ENCODE data around the gene GORASP2. TPM values are rescaled to one million over a fixed set of nuclear protein-coding genes. Genes with fewer than 3 reads are reported as not detected.
A peak's percentile ranks its signal among the peaks of the same experiment; 100 is the strongest.

The GORASP2 gene
- total and polyA plus RNA-seq, 2 experiments from 2014 or later: 44.5 to 45.2 TPM

DNA sequence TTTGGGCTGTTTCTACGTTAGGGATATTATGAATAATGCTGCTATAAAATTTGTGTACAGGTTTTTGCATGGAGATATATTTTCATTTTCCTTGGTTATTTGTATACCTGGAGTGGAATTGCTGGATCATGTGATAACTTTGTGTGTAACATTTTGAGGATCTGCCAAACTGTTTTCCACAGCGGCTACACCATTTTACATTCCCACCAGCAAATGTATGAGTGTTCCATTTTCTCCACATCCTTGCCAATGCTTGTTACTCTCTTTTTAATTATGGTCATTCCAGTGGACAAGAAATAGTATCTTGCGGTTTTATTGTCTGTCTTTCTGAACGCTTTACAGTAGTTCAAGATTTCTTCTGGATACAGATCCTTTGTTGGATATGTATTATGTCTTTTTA is 13.6 kb downstream of the GORASP2 start:
- peaks cover 4% of the 10 kb centered on the region for H3K27me3 Mint-ChIP-seq (ENCODE audit: insufficient read depth, low read depth, poor library complexity)
- no peak for TF ChIP-seq ETS1 (IDR thresholded peaks at IDR 0.05)
- TF ChIP-seq JUNB (IDR thresholded peaks at IDR 0.05; ENCODE audit: unreplicated experiment): no peak
- TF ChIP-seq, protein P1, sequence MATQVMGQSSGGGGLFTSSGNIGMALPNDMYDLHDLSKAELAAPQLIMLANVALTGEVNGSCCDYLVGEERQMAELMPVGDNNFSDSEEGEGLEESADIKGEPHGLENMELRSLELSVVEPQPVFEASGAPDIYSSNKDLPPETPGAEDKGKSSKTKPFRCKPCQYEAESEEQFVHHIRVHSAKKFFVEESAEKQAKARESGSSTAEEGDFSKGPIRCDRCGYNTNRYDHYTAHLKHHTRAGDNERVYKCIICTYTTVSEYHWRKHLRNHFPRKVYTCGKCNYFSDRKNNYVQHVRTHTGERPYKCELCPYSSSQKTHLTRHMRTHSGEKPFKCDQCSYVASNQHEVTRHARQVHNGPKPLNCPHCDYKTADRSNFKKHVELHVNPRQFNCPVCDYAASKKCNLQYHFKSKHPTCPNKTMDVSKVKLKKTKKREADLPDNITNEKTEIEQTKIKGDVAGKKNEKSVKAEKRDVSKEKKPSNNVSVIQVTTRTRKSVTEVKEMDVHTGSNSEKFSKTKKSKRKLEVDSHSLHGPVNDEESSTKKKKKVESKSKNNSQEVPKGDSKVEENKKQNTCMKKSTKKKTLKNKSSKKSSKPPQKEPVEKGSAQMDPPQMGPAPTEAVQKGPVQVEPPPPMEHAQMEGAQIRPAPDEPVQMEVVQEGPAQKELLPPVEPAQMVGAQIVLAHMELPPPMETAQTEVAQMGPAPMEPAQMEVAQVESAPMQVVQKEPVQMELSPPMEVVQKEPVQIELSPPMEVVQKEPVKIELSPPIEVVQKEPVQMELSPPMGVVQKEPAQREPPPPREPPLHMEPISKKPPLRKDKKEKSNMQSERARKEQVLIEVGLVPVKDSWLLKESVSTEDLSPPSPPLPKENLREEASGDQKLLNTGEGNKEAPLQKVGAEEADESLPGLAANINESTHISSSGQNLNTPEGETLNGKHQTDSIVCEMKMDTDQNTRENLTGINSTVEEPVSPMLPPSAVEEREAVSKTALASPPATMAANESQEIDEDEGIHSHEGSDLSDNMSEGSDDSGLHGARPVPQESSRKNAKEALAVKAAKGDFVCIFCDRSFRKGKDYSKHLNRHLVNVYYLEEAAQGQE (IDR thresholded peaks at IDR 0.05; ENCODE audit: unreplicated experiment): no peak
- TF ChIP-seq CREB1 (CRISPR knock-in tag; IDR thresholded peaks at IDR 0.05; ENCODE audit: low read depth): no peak
- Histone ChIP-seq H4K20me1 (replicated peaks; ENCODE audit: insufficient read depth) (peaks cover 47% of the 10 kb centered on the region), H2AFZ (no peak overlapping the region), H3K36me3 (ENCODE audit: insufficient read depth) (no peaks in the 10 kb centered on the region), H3K79me2 (replicated peaks; ENCODE audit: insufficient read depth) (peaks cover 100% of the 10 kb centered on the region), H3K4me3 (no peak overlapping the region), H3K27ac (ENCODE audit: low read depth) (no peak overlapping the region), H3K9me2 (ENCODE audit: insufficient read depth) (no peaks in the 10 kb centered on the region), H3K4me2 (no peak overlapping the region), H3K4me1 (ENCODE audit: insufficient read depth) (0 out of 2 replicates have a peak, but pooled peaks cover 5% of the 10 kb centered on the region), H3K27me3 (ENCODE audit: insufficient read depth) (no peaks in the 10 kb centered on the region), H3F3A (replicated peaks; ENCODE audit: low read depth) (no peaks in the 10 kb centered on the region)
- peaks cover 13% of the 10 kb centered on the region; the same call in 2 of the 3 replicates for H3K4me1 Mint-ChIP-seq
- H3K36me3 Mint-ChIP-seq (ENCODE audit: low read depth): no peaks in the 10 kb centered on the region
- H3K9me3 Mint-ChIP-seq: no peaks in the 10 kb centered on the region
- no peak for DNase-seq (ENCODE audit: low spot score)
- no peak overlapping the region for H3K27ac Mint-ChIP-seq
- H3K4me3 Mint-ChIP-seq: no peak overlapping the region
- ATAC-seq: no peak

GRCh38 chr2:170943041-170943440 is 14.0 kb downstream of the GORASP2 start:
- Histone ChIP-seq H3F3A (replicated peaks; ENCODE audit: low read depth) (no peaks in the 10 kb centered on the region), H4K20me1 (replicated peaks; ENCODE audit: insufficient read depth) (peaks cover 43% of the 10 kb centered on the region), H3K36me3 (ENCODE audit: insufficient read depth) (peaks cover 2% of the 10 kb centered on the region; the same call in 1 of the 2 replicates), H3K79me2 (replicated peaks; ENCODE audit: insufficient read depth) (peaks cover 100% of the 10 kb centered on the region), H3K4me1 (ENCODE audit: insufficient read depth) (0 out of 2 replicates have a peak, but pooled peaks cover 5% of the 10 kb centered on the region), H3K9me2 (ENCODE audit: insufficient read depth) (no peaks in the 10 kb centered on the region), H3K27ac (ENCODE audit: low read depth) (0 out of 2 replicates have a peak overlapping the region, but pooled peaks have one; percentile 3), H3K27me3 (ENCODE audit: insufficient read depth) (no peaks in the 10 kb centered on the region), H3K4me2 (no peak overlapping the region), H3K4me3 (no peak overlapping the region), H2AFZ (no peak overlapping the region)
- no peak for ATAC-seq
- Mint-ChIP-seq H3K4me1 (peaks cover 13% of the 10 kb centered on the region; the same call in 2 of the 3 replicates), H3K36me3 (ENCODE audit: low read depth) (no peaks in the 10 kb centered on the region), H3K4me3 (no peak overlapping the region), H3K27me3 (ENCODE audit: insufficient read depth, low read depth, poor library complexity) (peaks cover 4% of the 10 kb centered on the region), H3K9me3 (no peaks in the 10 kb centered on the region), H3K27ac (no peak overlapping the region)
- no peak for DNase-seq (ENCODE audit: low spot score)
- TF ChIP-seq CREB1 (CRISPR knock-in tag; IDR thresholded peaks at IDR 0.05; ENCODE audit: low read depth) (no peak), POLR2AphosphoS5 (IDR thresholded peaks at IDR 0.05; ENCODE audit: low read depth) (no peak), JUNB (IDR thresholded peaks at IDR 0.05; ENCODE audit: unreplicated experiment) (no peak), EZH2phosphoT487 (IDR thresholded peaks at IDR 0.05; ENCODE audit: unreplicated experiment) (no peak), ETS1 (IDR thresholded peaks at IDR 0.05) (no peak), ZNF331 (CRISPR knock-in tag; IDR thresholded peaks at IDR 0.05; ENCODE audit: low read depth) (no peak), ZNF114 (CRISPR knock-in tag; IDR thresholded peaks at IDR 0.05) (no peak)
- TF ChIP-seq, protein P2, sequence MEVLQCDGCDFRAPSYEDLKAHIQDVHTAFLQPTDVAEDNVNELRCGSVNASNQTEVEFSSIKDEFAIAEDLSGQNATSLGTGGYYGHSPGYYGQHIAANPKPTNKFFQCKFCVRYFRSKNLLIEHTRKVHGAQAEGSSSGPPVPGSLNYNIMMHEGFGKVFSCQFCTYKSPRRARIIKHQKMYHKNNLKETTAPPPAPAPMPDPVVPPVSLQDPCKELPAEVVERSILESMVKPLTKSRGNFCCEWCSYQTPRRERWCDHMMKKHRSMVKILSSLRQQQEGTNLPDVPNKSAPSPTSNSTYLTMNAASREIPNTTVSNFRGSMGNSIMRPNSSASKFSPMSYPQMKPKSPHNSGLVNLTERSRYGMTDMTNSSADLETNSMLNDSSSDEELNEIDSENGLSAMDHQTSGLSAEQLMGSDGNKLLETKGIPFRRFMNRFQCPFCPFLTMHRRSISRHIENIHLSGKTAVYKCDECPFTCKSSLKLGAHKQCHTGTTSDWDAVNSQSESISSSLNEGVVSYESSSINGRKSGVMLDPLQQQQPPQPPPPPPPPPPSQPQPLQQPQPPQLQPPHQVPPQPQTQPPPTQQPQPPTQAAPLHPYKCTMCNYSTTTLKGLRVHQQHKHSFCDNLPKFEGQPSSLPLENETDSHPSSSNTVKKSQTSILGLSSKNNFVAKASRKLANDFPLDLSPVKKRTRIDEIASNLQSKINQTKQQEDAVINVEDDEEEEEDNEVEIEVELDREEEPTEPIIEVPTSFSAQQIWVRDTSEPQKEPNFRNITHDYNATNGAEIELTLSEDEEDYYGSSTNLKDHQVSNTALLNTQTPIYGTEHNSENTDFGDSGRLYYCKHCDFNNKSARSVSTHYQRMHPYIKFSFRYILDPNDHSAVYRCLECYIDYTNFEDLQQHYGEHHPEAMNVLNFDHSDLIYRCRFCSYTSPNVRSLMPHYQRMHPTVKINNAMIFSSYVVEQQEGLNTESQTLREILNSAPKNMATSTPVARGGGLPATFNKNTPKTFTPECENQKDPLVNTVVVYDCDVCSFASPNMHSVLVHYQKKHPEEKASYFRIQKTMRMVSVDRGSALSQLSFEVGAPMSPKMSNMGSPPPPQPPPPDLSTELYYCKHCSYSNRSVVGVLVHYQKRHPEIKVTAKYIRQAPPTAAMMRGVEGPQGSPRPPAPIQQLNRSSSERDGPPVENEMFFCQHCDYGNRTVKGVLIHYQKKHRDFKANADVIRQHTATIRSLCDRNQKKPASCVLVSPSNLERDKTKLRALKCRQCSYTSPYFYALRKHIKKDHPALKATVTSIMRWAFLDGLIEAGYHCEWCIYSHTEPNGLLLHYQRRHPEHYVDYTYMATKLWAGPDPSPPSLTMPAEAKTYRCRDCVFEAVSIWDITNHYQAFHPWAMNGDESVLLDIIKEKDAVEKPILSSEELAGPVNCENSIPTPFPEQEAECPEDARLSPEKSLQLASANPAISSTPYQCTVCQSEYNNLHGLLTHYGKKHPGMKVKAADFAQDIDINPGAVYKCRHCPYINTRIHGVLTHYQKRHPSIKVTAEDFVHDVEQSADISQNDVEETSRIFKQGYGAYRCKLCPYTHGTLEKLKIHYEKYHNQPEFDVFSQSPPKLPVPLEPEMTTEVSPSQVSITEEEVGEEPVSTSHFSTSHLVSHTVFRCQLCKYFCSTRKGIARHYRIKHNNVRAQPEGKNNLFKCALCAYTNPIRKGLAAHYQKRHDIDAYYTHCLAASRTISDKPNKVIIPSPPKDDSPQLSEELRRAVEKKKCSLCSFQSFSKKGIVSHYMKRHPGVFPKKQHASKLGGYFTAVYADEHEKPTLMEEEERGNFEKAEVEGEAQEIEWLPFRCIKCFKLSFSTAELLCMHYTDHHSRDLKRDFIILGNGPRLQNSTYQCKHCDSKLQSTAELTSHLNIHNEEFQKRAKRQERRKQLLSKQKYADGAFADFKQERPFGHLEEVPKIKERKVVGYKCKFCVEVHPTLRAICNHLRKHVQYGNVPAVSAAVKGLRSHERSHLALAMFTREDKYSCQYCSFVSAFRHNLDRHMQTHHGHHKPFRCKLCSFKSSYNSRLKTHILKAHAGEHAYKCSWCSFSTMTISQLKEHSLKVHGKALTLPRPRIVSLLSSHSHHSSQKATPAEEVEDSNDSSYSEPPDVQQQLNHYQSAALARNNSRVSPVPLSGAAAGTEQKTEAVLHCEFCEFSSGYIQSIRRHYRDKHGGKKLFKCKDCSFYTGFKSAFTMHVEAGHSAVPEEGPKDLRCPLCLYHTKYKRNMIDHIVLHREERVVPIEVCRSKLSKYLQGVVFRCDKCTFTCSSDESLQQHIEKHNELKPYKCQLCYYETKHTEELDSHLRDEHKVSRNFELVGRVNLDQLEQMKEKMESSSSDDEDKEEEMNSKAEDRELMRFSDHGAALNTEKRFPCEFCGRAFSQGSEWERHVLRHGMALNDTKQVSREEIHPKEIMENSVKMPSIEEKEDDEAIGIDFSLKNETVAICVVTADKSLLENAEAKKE (CRISPR knock-in tag; IDR thresholded peaks at IDR 0.05): no peak
